ENCODE results near the gene ATP8B4.

The ATP8B4 gene

DNA sequence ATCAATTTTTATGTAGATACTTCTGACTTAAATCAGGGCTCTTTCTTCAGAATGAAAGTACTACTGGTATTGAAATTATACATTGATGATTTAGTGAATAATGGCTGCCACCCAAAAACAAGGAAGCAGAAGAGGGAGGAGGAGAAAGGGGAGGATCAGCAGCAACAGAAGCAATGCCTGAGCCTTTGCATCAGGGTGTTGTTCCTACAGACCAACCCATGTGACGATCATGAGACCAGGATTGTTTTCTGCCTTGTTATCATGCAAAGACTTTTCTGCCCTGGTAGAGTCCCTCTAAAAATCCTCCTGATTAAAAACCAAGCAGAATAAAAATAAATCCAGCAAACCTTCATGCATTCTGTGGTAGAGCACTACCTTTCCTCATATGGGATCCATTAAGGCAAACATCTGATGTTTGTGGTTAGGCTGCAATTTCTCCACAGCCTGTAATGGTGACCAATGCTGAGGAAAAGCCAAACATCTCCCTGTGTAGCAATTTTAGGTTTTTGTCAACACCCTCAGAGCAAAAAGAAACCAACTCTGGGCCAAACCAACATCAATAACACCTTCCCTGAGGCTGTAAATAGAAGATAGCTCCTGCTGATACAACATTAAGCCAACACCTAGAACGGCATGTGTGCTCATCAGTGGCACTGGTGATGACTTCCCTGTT is 191.7 kb downstream of the ATP8B4 start:
- DNase-seq (ENCODE audit: low read depth) = no peak

GRCh38 chr15:49926740-49927139 is 192.3 kb downstream of the ATP8B4 start:
- DNase-seq (ENCODE audit: low read depth) = no peak

DNA sequence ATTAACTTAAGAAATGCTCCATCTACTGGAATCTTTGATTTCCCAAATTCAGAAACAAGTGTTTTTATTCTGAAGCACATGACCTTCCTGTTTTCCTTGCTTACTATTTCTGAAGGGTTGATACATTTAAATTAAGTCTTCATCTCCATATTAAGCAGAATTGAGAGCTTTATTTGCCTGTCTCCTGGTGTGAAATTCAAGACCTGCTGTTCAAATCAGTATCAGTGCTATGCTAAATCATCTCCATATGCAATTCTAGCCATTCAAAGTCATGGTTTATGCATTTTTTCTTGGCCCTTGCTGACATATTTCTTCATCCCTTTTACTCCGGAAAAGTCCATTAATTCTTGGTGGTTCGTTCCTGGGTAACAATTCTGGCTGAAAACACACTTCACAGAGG is 195.4 kb downstream of the ATP8B4 start:
- no peak for DNase-seq (ENCODE audit: low read depth)

DNA sequence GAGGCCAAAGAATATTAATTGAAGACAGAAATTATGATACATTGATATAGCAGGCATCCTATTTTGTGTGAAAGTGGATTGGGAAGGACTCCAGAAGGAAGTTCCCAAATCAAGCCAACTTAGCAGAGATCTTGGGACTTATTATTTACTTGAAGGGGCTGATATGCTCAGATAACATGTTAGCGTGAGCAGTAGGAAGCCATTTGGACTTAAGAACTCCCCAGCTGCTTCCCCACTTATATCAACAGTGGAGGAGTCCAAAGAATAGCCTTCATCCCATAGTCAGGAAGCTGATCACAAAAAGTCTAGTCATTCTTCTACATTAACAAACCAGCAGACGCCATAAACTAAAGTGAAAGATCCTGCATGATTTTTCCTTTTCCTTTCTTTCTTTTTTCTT is 200.0 kb downstream of the ATP8B4 start:
- no peak for DNase-seq (ENCODE audit: low read depth)

GRCh38 chr15:49918121-49918520 is 200.9 kb downstream of the ATP8B4 start:
- DNase-seq (ENCODE audit: low read depth) = no peak

- DNase-seq (ENCODE audit: low read depth) = no peak
These were observed 202.0 kb downstream of the ATP8B4 start for GRCh38 chr15:49916998-49917397.

DNA sequence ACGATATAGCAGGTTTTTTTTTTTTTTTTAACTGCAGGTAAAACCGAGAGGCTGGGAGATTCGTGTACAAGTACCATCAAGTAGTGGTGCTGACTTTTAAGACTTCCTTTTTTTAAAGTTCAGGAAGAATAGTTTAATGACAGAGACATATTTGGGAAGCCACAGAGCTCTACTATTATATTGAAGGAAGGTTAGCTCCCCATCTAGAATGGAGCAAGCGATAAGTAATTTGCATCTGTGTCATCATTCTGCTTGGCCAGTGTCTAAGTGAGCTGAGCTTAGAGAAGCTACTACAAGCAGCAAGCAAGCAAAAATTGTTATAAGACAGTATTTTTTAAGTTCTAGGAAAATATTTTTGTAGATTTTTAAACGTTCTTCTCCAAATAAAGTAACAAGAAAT is 203.2 kb downstream of the ATP8B4 start:
- no peak for DNase-seq (ENCODE audit: low read depth)

- DNase-seq (ENCODE audit: low read depth) = no peak
These were observed 210.1 kb downstream of the ATP8B4 start for GRCh38 chr15:49908933-49909295.

DNA sequence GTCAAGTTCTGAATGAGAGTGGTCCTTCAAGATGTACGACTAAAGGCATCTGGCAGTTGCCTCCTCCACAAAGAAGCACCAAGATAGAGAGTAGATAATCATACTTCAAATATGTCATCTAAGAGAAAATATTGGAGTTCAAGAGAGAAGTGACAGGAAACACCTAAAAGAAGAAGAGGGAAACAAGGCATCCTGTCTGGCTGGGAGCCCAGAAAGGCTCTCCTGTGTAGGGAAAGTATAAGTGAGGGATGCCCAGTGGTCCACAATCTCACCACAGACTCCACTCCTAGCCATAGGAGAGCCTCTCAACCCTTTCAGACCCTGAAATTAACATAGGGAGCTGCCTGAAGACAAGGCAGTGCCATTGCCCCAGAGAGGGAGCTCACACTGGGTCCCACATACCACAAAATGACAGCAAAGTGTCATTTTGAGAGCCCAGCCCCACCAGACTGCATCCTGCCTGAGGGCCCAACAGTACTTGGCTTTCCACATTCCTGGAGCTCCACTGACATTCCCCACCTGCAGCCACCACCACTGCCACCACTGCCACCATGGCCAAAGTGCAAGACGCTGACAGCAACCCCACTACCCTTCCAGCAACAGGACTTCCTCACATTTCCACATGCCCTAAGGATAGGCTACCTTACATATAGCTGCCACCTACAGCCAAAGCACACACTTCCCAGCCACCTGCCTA is 210.6 kb downstream of the ATP8B4 start:
- DNase-seq (ENCODE audit: low read depth) = no peak

DNA sequence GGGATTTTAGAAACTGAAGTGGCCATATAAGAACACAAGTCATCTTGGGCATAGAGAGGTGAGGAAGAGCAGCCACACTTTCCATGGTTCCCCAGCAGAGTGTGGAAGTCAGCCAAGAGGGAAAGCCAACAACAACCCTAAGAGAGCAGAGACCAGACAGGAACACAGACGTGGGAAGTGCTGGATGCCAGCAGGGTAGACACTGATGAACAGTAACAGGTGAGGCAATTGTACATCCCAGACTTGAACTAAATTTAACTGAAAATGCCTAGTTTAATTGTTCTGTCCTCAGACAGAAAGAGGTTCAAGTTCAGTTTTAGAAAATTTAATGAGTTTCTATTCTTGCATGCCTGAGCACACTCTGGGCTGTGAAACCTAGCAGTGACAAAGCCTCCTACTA is 212.1 kb downstream of the ATP8B4 start:
- no peak for DNase-seq (ENCODE audit: low read depth)

- DNase-seq (ENCODE audit: low read depth) = no peak
These were observed 213.8 kb downstream of the ATP8B4 start for GRCh38 chr15:49905221-49905620.

GRCh38 chr15:49904296-49904695 is 214.7 kb downstream of the ATP8B4 start:
- no peak for DNase-seq (ENCODE audit: low read depth)

GRCh38 chr15:49902685-49903501 is 216.1 kb downstream of the ATP8B4 start:
- no peak for DNase-seq (ENCODE audit: low read depth)

- DNase-seq (ENCODE audit: low read depth) = no peak
These were observed 216.9 kb downstream of the ATP8B4 start for GRCh38 chr15:49901996-49902684.

GRCh38 chr15:49901321-49901720 is 217.7 kb downstream of the ATP8B4 start:
- DNase-seq (ENCODE audit: low read depth) = no peak

GRCh38 chr15:49900903-49901235 is 218.2 kb downstream of the ATP8B4 start:
- DNase-seq (ENCODE audit: low read depth) = no peak

DNA sequence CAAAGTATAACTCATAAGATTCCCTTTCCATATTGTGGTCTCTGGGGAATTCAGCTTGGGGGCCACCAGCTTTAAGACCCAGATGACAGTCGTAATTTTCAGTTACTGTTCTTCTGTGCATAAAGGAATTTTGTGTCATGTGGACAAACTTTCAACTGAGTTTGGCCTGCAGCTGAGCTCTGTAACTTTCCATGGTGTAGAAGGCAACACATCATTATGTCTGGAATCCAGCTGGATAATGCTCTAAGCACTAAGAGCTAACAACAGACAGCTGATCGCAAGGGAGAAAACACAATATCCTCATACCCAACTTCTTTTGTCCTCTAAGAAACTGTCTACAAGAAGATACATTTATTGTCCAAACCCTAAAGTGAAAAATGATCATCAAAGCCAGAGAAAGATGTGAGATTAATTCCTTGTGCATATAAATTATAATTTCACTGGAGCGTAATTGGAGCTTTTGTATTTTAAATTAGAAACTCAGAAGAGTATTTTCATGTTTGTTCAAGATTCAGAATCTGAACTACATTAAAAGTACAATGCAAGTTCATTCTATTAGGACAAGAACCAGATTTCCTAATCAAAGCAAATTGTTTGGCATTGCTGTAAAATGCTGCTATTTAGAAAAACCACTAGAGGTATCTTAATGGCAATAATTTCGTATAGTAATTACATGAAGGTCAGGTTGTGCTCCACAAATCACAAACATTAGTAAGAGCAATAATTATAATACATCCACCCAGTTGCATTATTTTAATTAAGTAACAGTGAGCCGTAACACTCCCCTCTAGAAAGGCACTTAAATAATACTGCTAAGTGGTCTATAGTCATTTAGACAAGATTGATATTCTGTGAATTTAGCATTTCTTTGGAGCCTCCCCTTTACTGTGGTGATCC is 218.8 kb downstream of the ATP8B4 start:
- no peak for DNase-seq (ENCODE audit: low read depth)

DNA sequence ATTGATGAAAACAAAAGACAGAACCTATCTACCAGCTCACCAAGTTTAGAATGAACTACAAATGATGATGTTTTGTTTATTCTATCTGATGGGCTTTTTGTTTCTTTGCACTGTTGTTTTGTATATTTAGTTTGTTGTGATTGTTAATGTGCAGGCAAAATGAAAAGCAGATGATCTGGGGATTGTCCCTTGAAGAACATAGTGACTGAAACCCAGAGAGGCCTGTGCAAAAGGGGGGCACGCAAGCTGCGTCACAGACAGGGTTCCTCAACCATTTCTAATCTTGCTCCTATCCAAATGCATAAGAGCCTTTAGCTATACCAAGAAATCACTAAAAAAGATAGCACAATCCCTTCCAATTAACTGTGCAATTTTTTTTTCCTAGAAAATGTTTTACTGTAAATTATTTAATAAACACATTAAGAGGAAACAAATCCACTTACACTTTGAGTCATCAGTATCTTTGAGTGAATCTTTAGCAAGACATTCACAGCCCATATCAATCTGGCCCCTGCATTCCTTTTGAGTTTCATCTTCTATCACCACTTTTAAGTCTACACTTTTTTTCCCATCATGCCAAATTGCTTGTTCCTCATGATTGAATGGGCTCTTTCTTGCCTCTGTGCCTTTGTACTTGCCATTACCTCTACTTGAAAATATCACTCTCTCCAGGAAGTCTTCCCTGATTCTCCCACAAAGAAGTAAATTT is 220.3 kb downstream of the ATP8B4 start:
- DNase-seq (ENCODE audit: low read depth) = no peak

DNA sequence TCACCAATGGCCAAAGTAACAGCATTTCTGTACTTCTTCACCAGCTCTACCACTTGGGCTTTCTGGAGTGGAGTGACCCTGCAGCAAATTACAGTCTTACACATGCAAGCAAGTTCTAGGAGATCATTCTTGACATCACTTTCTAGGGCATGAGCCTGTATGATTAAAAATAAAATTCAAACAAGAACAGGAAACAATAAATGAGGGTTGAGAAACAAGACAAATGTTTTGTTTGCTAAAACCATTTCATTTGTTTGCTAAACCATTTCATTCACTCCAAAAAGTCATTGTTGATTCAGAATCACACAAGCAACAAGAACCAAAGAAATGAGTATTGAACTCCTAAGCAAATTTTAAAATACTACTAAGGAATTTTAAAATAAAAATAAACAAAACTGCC is 220.9 kb downstream of the ATP8B4 start:
- DNase-seq (ENCODE audit: low read depth) = no peak

GRCh38 chr15:49895347-49896223 is 223.4 kb downstream of the ATP8B4 start:
- DNase-seq (ENCODE audit: low read depth) = no peak
